HG02973 (cell line): ENCODE data around the gene KRTDAP.

ENCODE experiments used
- ATAC-seq: cut with Tn5 transposase; IDR thresholded peaks from one replicate; pipeline ENCODE4 v1.9.1; 2021; ENCODE audit warnings: moderate library complexity; ENCODE audit not compliant: unreplicated experiment

Gene KRTDAP

GRCh38 chr19:35490364-35490763, at the start of gene KRTDAP:
Gene KRTDAP (minus strand): TSS chr19:35490464. CDS start chr19:35490442, 22 bp downstream.
- no peak for ATAC-seq

- no peak for ATAC-seq
Observed at GRCh38 chr19:35539850-35540249, 49.6 kb upstream of the KRTDAP start.

GRCh38 chr19:35539314-35539713, 49.0 kb upstream of the KRTDAP start:
- ATAC-seq: no peak

GRCh38 chr19:35534803-35535480, 44.7 kb upstream of the KRTDAP start:
- ATAC-seq: no peak

- no peak for ATAC-seq
Observed at GRCh38 chr19:35533822-35534392, 43.6 kb upstream of the KRTDAP start.

- no peak for ATAC-seq
Observed at GRCh38 chr19:35533201-35533821, 43.0 kb upstream of the KRTDAP start, which contains the start of gene GAPDHS. Gene GAPDHS (plus strand): TSS chr19:35533456. CDS start chr19:35533528, 72 bp downstream.

- no peak for ATAC-seq
Observed at GRCh38 chr19:35531291-35531690, 41.0 kb upstream of the KRTDAP start.

- no peak for ATAC-seq
Observed at GRCh38 chr19:35529241-35530218, 39.3 kb upstream of the KRTDAP start.

- no peak for ATAC-seq
Observed at GRCh38 chr19:35528218-35529038, 38.2 kb upstream of the KRTDAP start, which contains the start of gene SBSN. Gene SBSN (minus strand): TSS chr19:35528311. CDS start chr19:35528281, 30 bp downstream.

- no peak for ATAC-seq
Observed at GRCh38 chr19:35525873-35526272, 35.6 kb upstream of the KRTDAP start.

- ATAC-seq: no peak
Observed at GRCh38 chr19:35524181-35524837, 34.0 kb upstream of the KRTDAP start.

GRCh38 chr19:35522745-35523327, 32.6 kb upstream of the KRTDAP start:
- ATAC-seq: no peak

GRCh38 chr19:35521124-35521743, 31.0 kb upstream of the KRTDAP start:
- ATAC-seq: no peak

GRCh38 chr19:35519291-35519690, 29.0 kb upstream of the KRTDAP start:
- ATAC-seq: no peak

- ATAC-seq: no peak
Observed at GRCh38 chr19:35518313-35518712, 28.0 kb upstream of the KRTDAP start.

GRCh38 chr19:35517342-35517741, 27.1 kb upstream of the KRTDAP start:
- no peak for ATAC-seq

GRCh38 chr19:35516310-35516709, 26.0 kb upstream of the KRTDAP start:
- ATAC-seq: no peak

- ATAC-seq: no peak
Observed at GRCh38 chr19:35514282-35514809, 24.1 kb upstream of the KRTDAP start.
